HCT116 (cell line): ENCODE results near the gene SLC25A29. TPM values are rescaled to one million over a fixed set of nuclear protein-coding genes. Genes with fewer than 3 reads are reported as not detected.

Experiments used
- ATAC-seq: fragments of 200-7000 bp; cut with Tn5 transposase; 2 replicates; pipeline ENCODE4 v1.9.1; 2020; ENCODE audit warnings: mild to moderate bottlenecking, moderate library complexity
- BruUV-seq: library from RNA; stranded (reverse); fragments of 400-500 nt; replicated peaks from 2 replicates; lab custom pipeline; 2021; lab: Mats Ljungman, UMichigan
- CTCF ChIA-PET: fragments of 300-600 bp; sonication (Branson Sonifier 250); formaldehyde crosslinking; loops from one replicate; lab custom pipeline; 2021; ENCODE audit warnings: antibody characterized with exemption; lab: Charles Lee
- POLR2A ChIA-PET: fragments of 300-600, 350-600 bp; sonication (Branson Sonifier 250); formaldehyde crosslinking; loops from one replicate; lab custom pipeline; 2021; ENCODE audit warnings: antibody characterized with exemption; lab: Charles Lee
- RAD21 ChIA-PET, 2 experiments: fragments of 300-600 bp; sonication (Branson Sonifier 250); formaldehyde crosslinking; loops; one replicate each; lab custom pipeline; 2023; ENCODE audit warnings: low total read pairs in 2 of 2; ENCODE audit not compliant: uncharacterized antibody in 2 of 2, unreplicated experiment in 2 of 2, low non-redundant PET in 1 of 2; lab: Charles Lee
- DNase-seq: peaks from one replicate; pipeline ENCODE4 v3.0.0-alpha.2; 2010; ENCODE audit warnings: low read depth, low spot score
- H2AFZ ChIP-seq: fragments of 200-600 bp; shearing (Covaris generic), sonication (generic); 2 replicates; pipeline ENCODE4 v1.6.1; 2017; ENCODE audit warnings: low read depth, mixed run types, mixed read lengths, antibody characterized with exemption, low read length; ENCODE audit not compliant: poor library complexity, severe bottlenecking
- H3K27ac ChIP-seq: 2 replicates; pipeline ENCODE4 v1.5.1; 2012; ENCODE audit warnings: low read depth, low read length
- H3K27me3 ChIP-seq: fragments of 200-600 bp; sonication (generic); 2 replicates; pipeline ENCODE4 v1.6.1; 2016; ENCODE audit warnings: mixed run types, low read length, mixed read lengths; ENCODE audit not compliant: insufficient read depth
- H3K36me3 ChIP-seq, 2 experiments: fragments of 200-500 bp in 1 of 2; fragments of 200-600 bp in 1 of 2; sonication (Bioruptor generic) in 1 of 2; sonication (generic) in 1 of 2; 2 replicates each; pipeline versions ENCODE4 v1.5.1 to v1.6.1; 2014 to 2016; ENCODE audit warnings: low read length in 2 of 2, inconsistent platforms in 1 of 2, mixed read lengths in 1 of 2, mixed run types in 1 of 2; ENCODE audit not compliant: insufficient read depth in 2 of 2, control insufficient read depth in 1 of 2
- H3K4me1 ChIP-seq, 2 experiments: fragments of 200-600 bp in 1 of 2; sonication (generic) in 1 of 2; 2 replicates each; pipeline versions ENCODE4 v1.5.1 to v1.6.1; 2012 to 2017; ENCODE audit warnings: low read length in 2 of 2, inconsistent platforms in 1 of 2, mild to moderate bottlenecking in 1 of 2, mixed read lengths in 1 of 2, mixed run types in 1 of 2, moderate library complexity in 1 of 2; ENCODE audit not compliant: insufficient read depth in 2 of 2, control insufficient read depth in 1 of 2
- H3K4me2 ChIP-seq: fragments of 200-600 bp; sonication (generic); 2 replicates; pipeline ENCODE4 v1.6.1; 2017; ENCODE audit warnings: mixed run types, low read length, mixed read lengths
- H3K4me3 ChIP-seq, 2 experiments: fragments of 200-600 bp in 1 of 2; sonication (generic) in 1 of 2; replicated peaks in 1 of 2; 2 replicates each; pipeline ENCODE4 v1.5.1; 2011 to 2016; ENCODE audit warnings: low read length in 2 of 2, control low read depth in 1 of 2, low read depth in 1 of 2, mild to moderate bottlenecking in 1 of 2, mixed read lengths in 1 of 2, mixed run types in 1 of 2
- H3K79me2 ChIP-seq: fragments of 200-600 bp; sonication (generic); 2 replicates; pipeline ENCODE4 v1.6.1; 2017; ENCODE audit warnings: mild to moderate bottlenecking, mixed run types, low read length, moderate library complexity, mixed read lengths; ENCODE audit not compliant: insufficient read depth
- H3K9ac ChIP-seq: fragments of 200-600 bp; sonication (generic); 2 replicates; pipeline ENCODE4 v1.6.1; 2016; ENCODE audit warnings: low read length, mixed read lengths
- H3K9me2 ChIP-seq: fragments of 200-600 bp; sonication (generic), shearing (Covaris generic); 2 replicates; pipeline ENCODE4 v1.6.1; 2017; ENCODE audit warnings: mixed run types, mild to moderate bottlenecking, moderate library complexity; ENCODE audit not compliant: insufficient read depth
- H3K9me3 ChIP-seq, 2 experiments: fragments of 200-500 bp in 1 of 2; fragments of 200-600 bp in 1 of 2; sonication (Bioruptor generic) in 1 of 2; sonication (generic) in 1 of 2; 2 replicates each; pipeline ENCODE4 v1.6.1; 2014 to 2017; ENCODE audit warnings: low read length in 2 of 2, mixed read lengths in 2 of 2, inconsistent platforms in 1 of 2, low read depth in 1 of 2, mild to moderate bottlenecking in 1 of 2, mixed run types in 1 of 2, moderate library complexity in 1 of 2; ENCODE audit not compliant: control insufficient read depth in 1 of 2, insufficient read depth in 1 of 2
- H4K20me1 ChIP-seq: fragments of 200-600 bp; sonication (generic), shearing (Covaris generic); 2 replicates; pipeline ENCODE4 v1.6.1; 2017; ENCODE audit warnings: mixed run types, mild to moderate bottlenecking, moderate library complexity; ENCODE audit not compliant: insufficient read depth
- ATF3 ChIP-seq: IDR thresholded peaks from 2 replicates; pipeline ENCODE4 v1.6.1; 2012
- CTCF ChIP-seq, 3 experiments: fragments of 200-600 bp in 1 of 3; sonication (generic) in 1 of 3; IDR thresholded peaks in 2 of 3; conservative IDR thresholded peaks in 1 of 3; 2 replicates each; pipeline ENCODE4 v1.5.1; 2012 to 2017; ENCODE audit warnings: low read depth in 2 of 3, low read length in 2 of 3, antibody characterized with exemption in 1 of 3, borderline replicate concordance in 1 of 3, control low read depth in 1 of 3, mild to moderate bottlenecking in 1 of 3, mixed read lengths in 1 of 3, mixed run types in 1 of 3, moderate library complexity in 1 of 3; ENCODE audit not compliant: insufficient read depth in 1 of 3
- ELF1 ChIP-seq: IDR thresholded peaks from 2 replicates; pipeline ENCODE4 v1.6.1; 2012; ENCODE audit warnings: low read depth, borderline replicate concordance
- EZH2 ChIP-seq: fragments of 200-600 bp; sonication (generic); IDR thresholded peaks from 2 replicates; pipeline ENCODE4 v1.6.1; 2017; ENCODE audit warnings: antibody characterized with exemption, mixed run types
- FOSL1 ChIP-seq: IDR thresholded peaks from 2 replicates; pipeline ENCODE4 v1.6.1; 2012; ENCODE audit warnings: low read depth
- MAX ChIP-seq: IDR thresholded peaks from 2 replicates; pipeline ENCODE4 v1.6.1; 2012
- POLR2AphosphoS5 ChIP-seq: IDR thresholded peaks from 2 replicates; pipeline ENCODE4 v1.6.1; 2011; ENCODE audit warnings: mild to moderate bottlenecking, low read depth, low read length, moderate library complexity
- RAD21 ChIP-seq: IDR thresholded peaks from 2 replicates; pipeline ENCODE4 v1.6.1; 2012; ENCODE audit warnings: low read depth, mild to moderate bottlenecking
- REST ChIP-seq: IDR thresholded peaks from 2 replicates; pipeline ENCODE4 v1.6.1; 2012; ENCODE audit warnings: low read depth
- SIN3A ChIP-seq: IDR thresholded peaks from 2 replicates; pipeline ENCODE4 v1.6.1; 2012; ENCODE audit warnings: low read depth
- SRF ChIP-seq: IDR thresholded peaks from 2 replicates; pipeline ENCODE4 v1.6.1; 2012; ENCODE audit warnings: low read depth
- TCF7L2 ChIP-seq: IDR thresholded peaks from 2 replicates; pipeline ENCODE4 v1.7.0; 2011; ENCODE audit warnings: borderline replicate concordance, inconsistent platforms; ENCODE audit not compliant: insufficient read depth, insufficient read length; ENCODE audit errors: extremely low read depth
- ZFX ChIP-seq: fragments of 450-650 bp; IDR thresholded peaks from 2 replicates; pipeline ENCODE4 v1.6.1; 2017
- ZNF274 ChIP-seq: fragments of 200-500 bp; sonication (Bioruptor generic); IDR thresholded peaks from 2 replicates; pipeline ENCODE4 v1.6.1; 2014; ENCODE audit warnings: mild to moderate bottlenecking, low read depth, low read length, inconsistent platforms
- intact Hi-C: fragments of 100-400 bp; cut with micrococcal nuclease; formaldehyde crosslinking; loops from 2 replicates; pipeline ENCODE4 v1.10.0; 2022
- total RNA-seq: library from RNA; stranded (reverse); gene quantifications from one replicate; pipeline ENCODE4 v1.2.1, GENCODE V29; 2021; ENCODE audit not compliant: unreplicated experiment

Gene SLC25A29
- total RNA-seq, 1 experiment from 2014 or later, result 38.7 TPM

GRCh38 chr14:100256339-100256895 lies 49.8 kb downstream of the SLC25A29 start:
- Histone ChIP-seq H3K36me3 (no peaks in the 10 kb centered on the region), H3K27ac (no peak overlapping the region), H3K79me2 (peaks cover 100% of the 10 kb centered on the region), H2AFZ (no peak overlapping the region), H3K4me2 (no peak overlapping the region), H3K27me3 (no peaks in the 10 kb centered on the region), H3K9ac (no peak overlapping the region), H3K4me3 (no peak overlapping the region), H3K9me2 (no peaks in the 10 kb centered on the region), H3K9me3 (no peaks in the 10 kb centered on the region), H3K4me1 (no peaks in the 10 kb centered on the region), H4K20me1 (peaks cover 44% of the 10 kb centered on the region; the same call in 1 of the 2 replicates)
- POLR2A ChIA-PET, result no interaction called here
- RAD21 ChIA-PET, result no interaction called here
- BruUV-seq, result no TSS peak
- ATAC-seq (no peak), DNase-seq (no peak)
- CTCF ChIA-PET, result interaction anchor here (1.2 to 3.7 kb wide), 2 partner anchors 10 kb away, joined by 4 to 16 read pairs; no protein-coding TSS in a partner anchor
- TF ChIP-seq POLR2AphosphoS5 (no peak), ZNF274 (no peak), SIN3A (no peak), EZH2 (no peak), CTCF (IDR thresholded peaks at IDR 0.05 in 2 of 3, conservative IDR thresholded peaks at IDR 0.05 in 1 of 3; ENCODE audit: borderline replicate concordance in 1 of 3, insufficient read depth in 1 of 3, low read depth in 2 of 3, low read length in 2 of 3) (no peak), FOSL1 (no peak), SRF (no peak), REST (no peak), MAX (no peak), ELF1 (no peak), RAD21 (no peak), ATF3 (no peak), ZFX (no peak), TCF7L2 (no peak)
- intact Hi-C loops, result no loop called here
